ENCODE results near the gene NPFFR1. TPM values are rescaled to one million over a fixed set of nuclear protein-coding genes. Genes with fewer than 3 reads are reported as not detected.

The NPFFR1 gene
- total RNA-seq, 1 experiment from 2014 or later: 0.05 TPM

GRCh38 chr10:70333268-70333667 is 49.5 kb upstream of the NPFFR1 start:
- H3K36me3 ChIP-seq (ENCODE audit: control insufficient read depth, insufficient read depth, low read length): no peaks in the 10 kb centered on the region
- no peak overlapping the region for H3K4me3 ChIP-seq (ENCODE audit: low read depth in 2 of 2, low read length in 2 of 2)
- TF ChIP-seq REST (IDR thresholded peaks at IDR 0.05; ENCODE audit: insufficient read depth in 1 of 2, low read depth in 2 of 2, low read length in 1 of 2): no peak
- TF ChIP-seq TCF7L2 (IDR thresholded peaks at IDR 0.05; ENCODE audit: low read depth, low read length): no peak
- no peak for TF ChIP-seq CTCF (IDR thresholded peaks at IDR 0.05)
- no peak for TF ChIP-seq POLR2AphosphoS5 (IDR thresholded peaks at IDR 0.05; ENCODE audit: low read depth, low read length)
- TF ChIP-seq SIN3A (IDR thresholded peaks at IDR 0.05; ENCODE audit: borderline replicate concordance, insufficient read depth, low read depth, low read length): no peak
- in situ Hi-C loops (cut with HindIII; ENCODE audit: low pct_unique_long_range_greater_than_20kb, low sequenced_read_pairs) (no loop called here), intact Hi-C loops (cut with micrococcal nuclease; ENCODE audit: unreplicated experiment) (no loop called here)
- no peak overlapping the region for H3K27ac ChIP-seq (ENCODE audit: low read length)
- no peaks in the 10 kb centered on the region; the same call in 1 of the 2 replicates for H3K9me3 ChIP-seq (ENCODE audit: control insufficient read depth, insufficient read depth, low read depth, low read length)
- CTCF ChIA-PET: no interaction called here
- POLR2A ChIA-PET: interaction anchor here (0.6 kb wide), 1 partner anchor 126 kb away, joined by 6 read pairs; no protein-coding TSS in a partner anchor
- peaks cover 3% of the 10 kb centered on the region; the same call in 1 of the 2 replicates for H3K4me1 ChIP-seq (ENCODE audit: control insufficient read depth, insufficient read depth, low read length)
- ATAC-seq: no peak
- H3K27me3 ChIP-seq (ENCODE audit: control insufficient read depth, insufficient read depth, low read length): no peaks in the 10 kb centered on the region
- no peak for DNase-seq (ENCODE audit: low read depth, low spot score)
- no TSS peak for BruUV-seq (replicated peaks)

- DNase-seq (ENCODE audit: low read depth, low spot score): peak; percentile 54
- Histone ChIP-seq H3K36me3 (ENCODE audit: control insufficient read depth, insufficient read depth, low read length) (no peaks in the 10 kb centered on the region), H3K9me3 (ENCODE audit: control insufficient read depth, insufficient read depth, low read depth, low read length) (no peaks in the 10 kb centered on the region; the same call in 1 of the 2 replicates), H3K27ac (ENCODE audit: low read length) (no peak overlapping the region), H3K27me3 (ENCODE audit: control insufficient read depth, insufficient read depth, low read length) (no peaks in the 10 kb centered on the region), H3K4me1 (ENCODE audit: control insufficient read depth, insufficient read depth, low read length) (peaks cover 3% of the 10 kb centered on the region; the same call in 1 of the 2 replicates), H3K4me3 (ENCODE audit: low read depth in 2 of 2, low read length in 2 of 2) (no peak overlapping the region)
- no TSS peak for BruUV-seq (replicated peaks)
- in situ Hi-C loops (cut with HindIII; ENCODE audit: low pct_unique_long_range_greater_than_20kb, low sequenced_read_pairs) (no loop called here), intact Hi-C loops (cut with micrococcal nuclease; ENCODE audit: unreplicated experiment) (no loop called here)
- ChIA-PET CTCF (no interaction called here), POLR2A (no interaction called here)
- peak; percentile 68 for ATAC-seq
- TF ChIP-seq TCF7L2 (IDR thresholded peaks at IDR 0.05; ENCODE audit: low read depth, low read length) (no peak), POLR2AphosphoS5 (IDR thresholded peaks at IDR 0.05; ENCODE audit: low read depth, low read length) (no peak), SIN3A (IDR thresholded peaks at IDR 0.05; ENCODE audit: borderline replicate concordance, insufficient read depth, low read depth, low read length) (no peak), CTCF (IDR thresholded peaks at IDR 0.05) (no peak), REST (IDR thresholded peaks at IDR 0.05; ENCODE audit: insufficient read depth in 1 of 2, low read depth in 2 of 2, low read length in 1 of 2) (no peak)
Observed at GRCh38 chr10:70331486-70332268, 47.9 kb upstream of the NPFFR1 start.

All from Panc1 (cell line).